ENCODE results near the gene MAMLD1.

DNA sequence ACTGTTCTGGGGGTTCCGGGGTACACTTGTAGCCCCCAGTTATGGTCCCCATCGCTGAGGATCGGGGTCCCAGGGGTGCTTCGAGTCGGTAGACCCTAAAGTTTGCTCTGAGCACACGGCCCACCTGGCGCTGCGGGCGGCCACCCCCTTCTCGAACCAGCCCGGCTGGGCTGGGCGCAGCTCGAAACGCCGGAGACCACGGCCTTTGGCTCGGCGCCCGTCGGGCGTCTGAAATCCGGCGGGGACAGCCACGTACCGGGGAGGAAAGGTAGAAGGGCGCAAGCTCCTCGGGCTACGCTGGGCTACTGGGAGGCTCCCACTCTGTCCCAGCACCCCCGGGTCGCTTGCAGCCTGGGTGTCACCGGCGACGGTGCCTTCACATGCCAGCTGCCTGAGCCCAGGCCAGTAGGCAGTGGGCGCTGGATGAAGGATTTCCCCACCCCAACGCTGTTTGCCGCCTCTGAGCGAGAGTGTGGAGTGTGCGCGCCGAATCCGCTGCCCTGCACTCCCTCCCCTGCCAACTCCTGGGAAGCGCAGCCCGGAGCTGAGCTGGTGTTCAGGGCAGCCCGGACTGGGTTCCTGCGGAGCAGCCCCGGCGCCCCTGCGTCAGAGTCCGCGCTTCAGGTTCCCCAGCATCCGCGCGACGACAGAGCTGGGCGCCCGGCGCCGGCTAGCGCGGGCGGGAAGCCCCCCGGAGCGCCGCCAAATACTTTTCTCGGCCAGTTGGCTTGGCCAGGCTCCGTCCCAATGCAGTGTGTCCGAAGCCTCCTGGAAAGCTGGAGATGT, 637 bp downstream of the MAMLD1 start:
- TF ChIP-seq, protein P1, sequence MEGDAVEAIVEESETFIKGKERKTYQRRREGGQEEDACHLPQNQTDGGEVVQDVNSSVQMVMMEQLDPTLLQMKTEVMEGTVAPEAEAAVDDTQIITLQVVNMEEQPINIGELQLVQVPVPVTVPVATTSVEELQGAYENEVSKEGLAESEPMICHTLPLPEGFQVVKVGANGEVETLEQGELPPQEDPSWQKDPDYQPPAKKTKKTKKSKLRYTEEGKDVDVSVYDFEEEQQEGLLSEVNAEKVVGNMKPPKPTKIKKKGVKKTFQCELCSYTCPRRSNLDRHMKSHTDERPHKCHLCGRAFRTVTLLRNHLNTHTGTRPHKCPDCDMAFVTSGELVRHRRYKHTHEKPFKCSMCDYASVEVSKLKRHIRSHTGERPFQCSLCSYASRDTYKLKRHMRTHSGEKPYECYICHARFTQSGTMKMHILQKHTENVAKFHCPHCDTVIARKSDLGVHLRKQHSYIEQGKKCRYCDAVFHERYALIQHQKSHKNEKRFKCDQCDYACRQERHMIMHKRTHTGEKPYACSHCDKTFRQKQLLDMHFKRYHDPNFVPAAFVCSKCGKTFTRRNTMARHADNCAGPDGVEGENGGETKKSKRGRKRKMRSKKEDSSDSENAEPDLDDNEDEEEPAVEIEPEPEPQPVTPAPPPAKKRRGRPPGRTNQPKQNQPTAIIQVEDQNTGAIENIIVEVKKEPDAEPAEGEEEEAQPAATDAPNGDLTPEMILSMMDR (IDR thresholded peaks at IDR 0.05), result no peak
- no peak for TF ChIP-seq POLR2AphosphoS5 (IDR thresholded peaks at IDR 0.05)
